ENCODE results near the gene CHAF1B. TPM values are rescaled to one million over a fixed set of nuclear protein-coding genes. Genes with fewer than 3 reads are reported as not detected.

Gene CHAF1B
- total and polyA plus RNA-seq, 9 of the 15 experiments (the other 6 are each of a cell fraction or from before 2014, with no cell fraction given): 7.5 to 36.8 (median 21.0) TPM

DNA sequence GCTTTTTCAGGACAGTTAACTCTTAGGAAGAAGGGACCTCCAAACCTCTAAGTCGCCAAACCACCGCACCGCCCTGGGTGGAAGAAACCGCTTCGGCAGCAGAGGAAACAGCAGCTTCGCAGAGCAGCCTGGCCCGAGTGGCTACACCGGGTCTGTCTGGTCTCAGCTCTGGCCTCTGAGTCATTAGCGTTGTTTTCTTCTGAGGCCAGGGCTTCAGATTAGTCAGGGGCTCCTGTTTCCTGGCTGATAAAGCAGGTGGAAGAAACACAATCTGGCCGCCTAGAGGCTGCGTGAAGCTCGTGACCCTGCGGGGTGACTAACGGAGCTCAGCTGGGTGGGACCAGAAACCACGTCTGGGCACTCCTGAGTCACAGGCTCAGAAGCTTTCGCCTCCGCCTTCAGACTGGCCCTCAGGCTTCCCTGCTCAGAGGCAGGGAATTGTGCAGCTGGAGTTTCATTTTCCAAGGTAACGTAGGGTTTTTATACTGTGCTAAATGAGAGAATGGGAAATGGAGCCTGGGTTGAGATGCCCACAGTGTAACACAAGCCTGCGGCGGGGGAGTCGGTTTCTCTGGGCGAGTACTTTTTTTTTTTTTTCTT lies 44.9 kb downstream of the CHAF1B start (continued):
- TF ChIP-seq, protein P1, sequence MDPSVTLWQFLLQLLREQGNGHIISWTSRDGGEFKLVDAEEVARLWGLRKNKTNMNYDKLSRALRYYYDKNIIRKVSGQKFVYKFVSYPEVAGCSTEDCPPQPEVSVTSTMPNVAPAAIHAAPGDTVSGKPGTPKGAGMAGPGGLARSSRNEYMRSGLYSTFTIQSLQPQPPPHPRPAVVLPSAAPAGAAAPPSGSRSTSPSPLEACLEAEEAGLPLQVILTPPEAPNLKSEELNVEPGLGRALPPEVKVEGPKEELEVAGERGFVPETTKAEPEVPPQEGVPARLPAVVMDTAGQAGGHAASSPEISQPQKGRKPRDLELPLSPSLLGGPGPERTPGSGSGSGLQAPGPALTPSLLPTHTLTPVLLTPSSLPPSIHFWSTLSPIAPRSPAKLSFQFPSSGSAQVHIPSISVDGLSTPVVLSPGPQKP (CRISPR knock-in tag; IDR thresholded peaks at IDR 0.05): no peak
- TF ChIP-seq RCOR1 (IDR thresholded peaks at IDR 0.05; ENCODE audit: borderline replicate concordance in 1 of 2, low read depth in 2 of 2, low read length in 2 of 2) (peak; percentile 100), ZNF253 (CRISPR knock-in tag; conservative IDR thresholded peaks at IDR 0.05) (no peak), E2F3 (CRISPR knock-in tag; IDR thresholded peaks at IDR 0.05) (no peak), HDGF (IDR thresholded peaks at IDR 0.05) (no peak), CHD2 (IDR thresholded peaks at IDR 0.05; ENCODE audit: low read depth, low read length) (no peak), KLF13 (tag; IDR thresholded peaks at IDR 0.05; ENCODE audit: borderline replicate concordance, low read depth) (no peak), NEUROD1 (IDR thresholded peaks at IDR 0.05; ENCODE audit: borderline replicate concordance, low read depth, low read length, partially characterized antibody) (peak; percentile 94), SMARCC2 (IDR thresholded peaks at IDR 0.05; ENCODE audit: low read depth) (peak; percentile 99), ZKSCAN3 (CRISPR knock-in tag; IDR thresholded peaks at IDR 0.05) (no peak), ZNF41 (CRISPR knock-in tag; conservative IDR thresholded peaks at IDR 0.05) (peak; percentile 74; the same call in 1 of the 2 replicates), ARHGAP35 (IDR thresholded peaks at IDR 0.05; ENCODE audit: partially characterized antibody) (no peak), CCNT2 (IDR thresholded peaks at IDR 0.05; ENCODE audit: borderline replicate concordance, extremely low read depth, insufficient read length, low read depth, low read length) (peak; percentile 98), KLF16 (IDR thresholded peaks at IDR 0.05) (peak; percentile 98)
- TF ChIP-seq, protein P2, sequence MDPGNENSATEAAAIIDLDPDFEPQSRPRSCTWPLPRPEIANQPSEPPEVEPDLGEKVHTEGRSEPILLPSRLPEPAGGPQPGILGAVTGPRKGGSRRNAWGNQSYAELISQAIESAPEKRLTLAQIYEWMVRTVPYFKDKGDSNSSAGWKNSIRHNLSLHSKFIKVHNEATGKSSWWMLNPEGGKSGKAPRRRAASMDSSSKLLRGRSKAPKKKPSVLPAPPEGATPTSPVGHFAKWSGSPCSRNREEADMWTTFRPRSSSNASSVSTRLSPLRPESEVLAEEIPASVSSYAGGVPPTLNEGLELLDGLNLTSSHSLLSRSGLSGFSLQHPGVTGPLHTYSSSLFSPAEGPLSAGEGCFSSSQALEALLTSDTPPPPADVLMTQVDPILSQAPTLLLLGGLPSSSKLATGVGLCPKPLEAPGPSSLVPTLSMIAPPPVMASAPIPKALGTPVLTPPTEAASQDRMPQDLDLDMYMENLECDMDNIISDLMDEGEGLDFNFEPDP (CRISPR knock-in tag; IDR thresholded peaks at IDR 0.05): no peak
- TF ChIP-seq, protein P3, sequence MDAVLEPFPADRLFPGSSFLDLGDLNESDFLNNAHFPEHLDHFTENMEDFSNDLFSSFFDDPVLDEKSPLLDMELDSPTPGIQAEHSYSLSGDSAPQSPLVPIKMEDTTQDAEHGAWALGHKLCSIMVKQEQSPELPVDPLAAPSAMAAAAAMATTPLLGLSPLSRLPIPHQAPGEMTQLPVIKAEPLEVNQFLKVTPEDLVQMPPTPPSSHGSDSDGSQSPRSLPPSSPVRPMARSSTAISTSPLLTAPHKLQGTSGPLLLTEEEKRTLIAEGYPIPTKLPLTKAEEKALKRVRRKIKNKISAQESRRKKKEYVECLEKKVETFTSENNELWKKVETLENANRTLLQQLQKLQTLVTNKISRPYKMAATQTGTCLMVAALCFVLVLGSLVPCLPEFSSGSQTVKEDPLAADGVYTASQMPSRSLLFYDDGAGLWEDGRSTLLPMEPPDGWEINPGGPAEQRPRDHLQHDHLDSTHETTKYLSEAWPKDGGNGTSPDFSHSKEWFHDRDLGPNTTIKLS (IDR thresholded peaks at IDR 0.05; ENCODE audit: borderline replicate concordance, low read depth): peak; percentile 52; the same call in 1 of the 2 replicates
- TF ChIP-seq, protein P4, sequence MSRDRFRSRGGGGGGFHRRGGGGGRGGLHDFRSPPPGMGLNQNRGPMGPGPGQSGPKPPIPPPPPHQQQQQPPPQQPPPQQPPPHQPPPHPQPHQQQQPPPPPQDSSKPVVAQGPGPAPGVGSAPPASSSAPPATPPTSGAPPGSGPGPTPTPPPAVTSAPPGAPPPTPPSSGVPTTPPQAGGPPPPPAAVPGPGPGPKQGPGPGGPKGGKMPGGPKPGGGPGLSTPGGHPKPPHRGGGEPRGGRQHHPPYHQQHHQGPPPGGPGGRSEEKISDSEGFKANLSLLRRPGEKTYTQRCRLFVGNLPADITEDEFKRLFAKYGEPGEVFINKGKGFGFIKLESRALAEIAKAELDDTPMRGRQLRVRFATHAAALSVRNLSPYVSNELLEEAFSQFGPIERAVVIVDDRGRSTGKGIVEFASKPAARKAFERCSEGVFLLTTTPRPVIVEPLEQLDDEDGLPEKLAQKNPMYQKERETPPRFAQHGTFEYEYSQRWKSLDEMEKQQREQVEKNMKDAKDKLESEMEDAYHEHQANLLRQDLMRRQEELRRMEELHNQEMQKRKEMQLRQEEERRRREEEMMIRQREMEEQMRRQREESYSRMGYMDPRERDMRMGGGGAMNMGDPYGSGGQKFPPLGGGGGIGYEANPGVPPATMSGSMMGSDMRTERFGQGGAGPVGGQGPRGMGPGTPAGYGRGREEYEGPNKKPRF (IDR thresholded peaks at IDR 0.05; ENCODE audit: low read depth, low read length): no peak
- TF ChIP-seq, protein P5, sequence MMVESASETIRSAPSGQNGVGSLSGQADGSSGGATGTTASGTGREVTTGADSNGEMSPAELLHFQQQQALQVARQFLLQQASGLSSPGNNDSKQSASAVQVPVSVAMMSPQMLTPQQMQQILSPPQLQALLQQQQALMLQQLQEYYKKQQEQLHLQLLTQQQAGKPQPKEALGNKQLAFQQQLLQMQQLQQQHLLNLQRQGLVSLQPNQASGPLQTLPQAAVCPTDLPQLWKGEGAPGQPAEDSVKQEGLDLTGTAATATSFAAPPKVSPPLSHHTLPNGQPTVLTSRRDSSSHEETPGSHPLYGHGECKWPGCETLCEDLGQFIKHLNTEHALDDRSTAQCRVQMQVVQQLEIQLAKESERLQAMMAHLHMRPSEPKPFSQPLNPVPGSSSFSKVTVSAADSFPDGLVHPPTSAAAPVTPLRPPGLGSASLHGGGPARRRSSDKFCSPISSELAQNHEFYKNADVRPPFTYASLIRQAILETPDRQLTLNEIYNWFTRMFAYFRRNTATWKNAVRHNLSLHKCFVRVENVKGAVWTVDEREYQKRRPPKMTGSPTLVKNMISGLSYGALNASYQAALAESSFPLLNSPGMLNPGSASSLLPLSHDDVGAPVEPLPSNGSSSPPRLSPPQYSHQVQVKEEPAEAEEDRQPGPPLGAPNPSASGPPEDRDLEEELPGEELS (CRISPR knock-in tag; IDR thresholded peaks at IDR 0.05; ENCODE audit: borderline replicate concordance): 0 out of 2 replicates have a peak, but pooled peaks have one; percentile 73
